DND-41 (cell line): ENCODE results near the gene ATP6V1B1.

Source experiments
- CTCF ChIP-seq: IDR thresholded peaks from 2 replicates; pipeline ENCODE4 v1.5.1; 2012; ENCODE audit warnings: borderline replicate concordance, low read length, moderate library complexity, mild to moderate bottlenecking; ENCODE audit not compliant: poor library complexity, severe bottlenecking; ENCODE audit errors: extremely low read depth
- EZH2 ChIP-seq: IDR thresholded peaks from 3 replicates; pipeline ENCODE4 v1.6.1; 2012; ENCODE audit warnings: borderline replicate concordance, low read depth, mild to moderate bottlenecking, moderate library complexity, low read length, inconsistent platforms; ENCODE audit not compliant: severe bottlenecking

GRCh38 chr2:70904371-70905216 lies 31.1 kb upstream of the ATP6V1B1 start:
- no peak for TF ChIP-seq CTCF
- TF ChIP-seq EZH2 = no peak
